ENCODE measurements around the gene RBM12. TPM values are rescaled to one million over a fixed set of nuclear protein-coding genes. Genes with fewer than 3 reads are reported as not detected.

RBM12 gene
- total RNA-seq, 6 experiments from 2014 or later = 61.5 to 85.3 (median 78.7) TPM

Other genes starting within 250 kb of the RBM12 start
- under 1 TPM; 0.20 to 0.47 (median 0.35) TPM for gene GDF5, start 226.7 kb downstream of the RBM12 start, total RNA-seq (2021; fragmentation: NEBNext Ultra II Directional; extraction: Animal tissue kit (Norgen Biotek cat#: 25700))
- gene CEP250, start 209.3 kb downstream of the RBM12 start, total RNA-seq (2021; fragmentation: NEBNext Ultra II Directional; extraction: Animal tissue kit (Norgen Biotek cat#: 25700)) = 10 to 100 TPM; 18.3 to 26.3 (median 22.9) TPM
- gene C20orf173, start 135.2 kb downstream of the RBM12 start, total RNA-seq (2021; fragmentation: NEBNext Ultra II Directional; extraction: Animal tissue kit (Norgen Biotek cat#: 25700)) = not detected
- 100 to 1,000 TPM; 231 to 275 (median 239) TPM for gene ERGIC3, start 122.8 kb downstream of the RBM12 start, total RNA-seq (2021; fragmentation: NEBNext Ultra II Directional; extraction: Animal tissue kit (Norgen Biotek cat#: 25700))
- gene SPAG4, start 49.1 kb downstream of the RBM12 start, total RNA-seq (2021; fragmentation: NEBNext Ultra II Directional; extraction: Animal tissue kit (Norgen Biotek cat#: 25700)) = 1 to 10 TPM; 2.2 to 3.6 (median 2.8) TPM
- 100 to 1,000 TPM; 200 to 230 (median 213) TPM for gene CPNE1, start within 50 bp of the RBM12 start, total RNA-seq (2021; fragmentation: NEBNext Ultra II Directional; extraction: Animal tissue kit (Norgen Biotek cat#: 25700))
- gene NFS1, start 34.5 kb upstream of the RBM12 start, total RNA-seq (2021; fragmentation: NEBNext Ultra II Directional; extraction: Animal tissue kit (Norgen Biotek cat#: 25700)) = 10 to 100 TPM; 28.6 to 40.6 (median 34.6) TPM
- 100 to 1,000 TPM; 158 to 236 (median 195) TPM for gene ROMO1, start 34.5 kb upstream of the RBM12 start, total RNA-seq (2021; fragmentation: NEBNext Ultra II Directional; extraction: Animal tissue kit (Norgen Biotek cat#: 25700))
- gene RBM39, start 77.4 kb upstream of the RBM12 start, total RNA-seq (2021; fragmentation: NEBNext Ultra II Directional; extraction: Animal tissue kit (Norgen Biotek cat#: 25700)) = 100 to 1,000 TPM; 162 to 198 (median 185) TPM
- gene PHF20, start 107.1 kb upstream of the RBM12 start, total RNA-seq (2021; fragmentation: NEBNext Ultra II Directional; extraction: Animal tissue kit (Norgen Biotek cat#: 25700)) = 10 to 100 TPM; 31.5 to 40.9 (median 36.2) TPM